Gastrocnemius medialis (tissue), 4 donors: ENCODE measurements around the gene CDH4.

ENCODE experiments used
- POLR2A ChIP-seq, 2 donors: fragments of 450-650 bp; IDR thresholded peaks; one replicate each; pipeline ENCODE4 v1.6.1; 2017; ENCODE audit warnings: antibody characterized with exemption in 2 of 2, mild to moderate bottlenecking in 2 of 2, moderate library complexity in 2 of 2
- TF ChIP-seq, protein P1 (sequence below), 5 experiments: fragments of 450-650 bp in 3 of 5; fragments of 200-600 bp in 2 of 5; sonication (generic) in 2 of 5; IDR thresholded peaks in 4 of 5; conservative IDR thresholded peaks in 1 of 5; 1 replicate in 4 of 5; 2 replicates in 1 of 5; pipeline ENCODE4 v1.5.1; 2016 to 2019; ENCODE audit warnings: antibody characterized with exemption in 5 of 5, mild to moderate bottlenecking in 3 of 5, moderate library complexity in 3 of 5

DNA sequence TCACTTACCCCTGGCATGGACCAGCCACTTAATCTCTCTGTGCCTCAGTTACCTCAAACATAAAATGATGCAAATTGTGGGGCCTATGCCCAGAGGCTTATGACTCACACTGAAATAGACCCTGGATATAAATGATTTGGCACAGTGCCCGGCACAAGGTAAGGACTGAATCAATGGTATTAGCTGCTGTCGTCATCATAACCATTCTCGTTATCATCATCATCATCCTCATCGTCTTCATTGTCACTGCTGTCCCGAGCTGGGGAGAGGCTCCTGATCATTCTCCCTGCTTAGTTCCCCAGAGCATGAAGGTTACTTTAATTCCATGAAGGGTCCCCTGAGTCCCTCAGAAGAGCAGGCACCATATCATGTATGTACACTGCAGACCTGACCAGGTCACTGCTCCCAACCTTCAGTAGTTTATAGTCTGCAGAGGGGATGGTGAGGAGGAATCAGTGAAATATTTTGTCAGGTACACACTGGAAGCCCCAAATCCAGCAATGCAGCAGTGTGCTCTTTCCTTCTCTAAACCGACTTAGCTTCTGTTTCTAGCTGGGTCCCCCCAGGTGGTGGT is 664.3 kb downstream of the CDH4 start:
- no peak for TF ChIP-seq POLR2A (IDR thresholded peaks at IDR 0.05)
- TF ChIP-seq, protein P1, sequence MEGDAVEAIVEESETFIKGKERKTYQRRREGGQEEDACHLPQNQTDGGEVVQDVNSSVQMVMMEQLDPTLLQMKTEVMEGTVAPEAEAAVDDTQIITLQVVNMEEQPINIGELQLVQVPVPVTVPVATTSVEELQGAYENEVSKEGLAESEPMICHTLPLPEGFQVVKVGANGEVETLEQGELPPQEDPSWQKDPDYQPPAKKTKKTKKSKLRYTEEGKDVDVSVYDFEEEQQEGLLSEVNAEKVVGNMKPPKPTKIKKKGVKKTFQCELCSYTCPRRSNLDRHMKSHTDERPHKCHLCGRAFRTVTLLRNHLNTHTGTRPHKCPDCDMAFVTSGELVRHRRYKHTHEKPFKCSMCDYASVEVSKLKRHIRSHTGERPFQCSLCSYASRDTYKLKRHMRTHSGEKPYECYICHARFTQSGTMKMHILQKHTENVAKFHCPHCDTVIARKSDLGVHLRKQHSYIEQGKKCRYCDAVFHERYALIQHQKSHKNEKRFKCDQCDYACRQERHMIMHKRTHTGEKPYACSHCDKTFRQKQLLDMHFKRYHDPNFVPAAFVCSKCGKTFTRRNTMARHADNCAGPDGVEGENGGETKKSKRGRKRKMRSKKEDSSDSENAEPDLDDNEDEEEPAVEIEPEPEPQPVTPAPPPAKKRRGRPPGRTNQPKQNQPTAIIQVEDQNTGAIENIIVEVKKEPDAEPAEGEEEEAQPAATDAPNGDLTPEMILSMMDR (IDR thresholded peaks at IDR 0.05 in 4 of 5, conservative IDR thresholded peaks at IDR 0.05 in 1 of 5) = no peak
